ENCODE measurements around the gene CAB39L.

DNA sequence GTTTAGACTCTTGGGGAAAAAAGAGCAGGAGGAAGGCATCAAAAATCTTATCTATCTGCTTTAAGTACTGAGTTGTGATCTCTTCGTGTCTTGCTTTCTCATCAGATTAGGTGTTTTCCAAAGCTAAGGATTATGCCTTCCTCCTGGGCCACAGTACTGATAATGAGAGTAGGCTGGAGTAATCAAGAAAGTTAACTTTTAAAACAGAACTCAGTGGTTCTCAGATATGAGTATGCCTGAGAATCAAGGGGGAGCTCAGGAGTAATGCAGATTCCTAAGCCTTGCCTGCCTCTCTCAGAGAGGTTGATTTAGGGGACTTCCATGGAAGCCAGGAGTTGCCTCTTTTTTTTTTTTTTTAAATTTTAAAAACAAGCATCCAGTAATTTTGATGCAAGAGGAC, 172.6 kb downstream of the CAB39L start:
- TF ChIP-seq, protein P1, sequence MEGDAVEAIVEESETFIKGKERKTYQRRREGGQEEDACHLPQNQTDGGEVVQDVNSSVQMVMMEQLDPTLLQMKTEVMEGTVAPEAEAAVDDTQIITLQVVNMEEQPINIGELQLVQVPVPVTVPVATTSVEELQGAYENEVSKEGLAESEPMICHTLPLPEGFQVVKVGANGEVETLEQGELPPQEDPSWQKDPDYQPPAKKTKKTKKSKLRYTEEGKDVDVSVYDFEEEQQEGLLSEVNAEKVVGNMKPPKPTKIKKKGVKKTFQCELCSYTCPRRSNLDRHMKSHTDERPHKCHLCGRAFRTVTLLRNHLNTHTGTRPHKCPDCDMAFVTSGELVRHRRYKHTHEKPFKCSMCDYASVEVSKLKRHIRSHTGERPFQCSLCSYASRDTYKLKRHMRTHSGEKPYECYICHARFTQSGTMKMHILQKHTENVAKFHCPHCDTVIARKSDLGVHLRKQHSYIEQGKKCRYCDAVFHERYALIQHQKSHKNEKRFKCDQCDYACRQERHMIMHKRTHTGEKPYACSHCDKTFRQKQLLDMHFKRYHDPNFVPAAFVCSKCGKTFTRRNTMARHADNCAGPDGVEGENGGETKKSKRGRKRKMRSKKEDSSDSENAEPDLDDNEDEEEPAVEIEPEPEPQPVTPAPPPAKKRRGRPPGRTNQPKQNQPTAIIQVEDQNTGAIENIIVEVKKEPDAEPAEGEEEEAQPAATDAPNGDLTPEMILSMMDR (IDR thresholded peaks at IDR 0.05; ENCODE audit: low read depth, low read length, missing input control), result no peak
- TF ChIP-seq RAD21 (IDR thresholded peaks at IDR 0.05) (no peak), SP1 (IDR thresholded peaks at IDR 0.05) (no peak), TAF1 (conservative IDR thresholded peaks at IDR 0.05) (no peak)

Measured in liver (tissue), 3 donors.